ENCODE measurements around the gene PITX1. TPM values are rescaled to one million over a fixed set of nuclear protein-coding genes. Genes with fewer than 3 reads are reported as not detected.

PITX1 gene
- total and polyA plus RNA-seq, 2 of the 13 experiments (the other 11 are each of a cell fraction or from before 2014, with no cell fraction given) = 11.7 to 20.2 TPM

DNA sequence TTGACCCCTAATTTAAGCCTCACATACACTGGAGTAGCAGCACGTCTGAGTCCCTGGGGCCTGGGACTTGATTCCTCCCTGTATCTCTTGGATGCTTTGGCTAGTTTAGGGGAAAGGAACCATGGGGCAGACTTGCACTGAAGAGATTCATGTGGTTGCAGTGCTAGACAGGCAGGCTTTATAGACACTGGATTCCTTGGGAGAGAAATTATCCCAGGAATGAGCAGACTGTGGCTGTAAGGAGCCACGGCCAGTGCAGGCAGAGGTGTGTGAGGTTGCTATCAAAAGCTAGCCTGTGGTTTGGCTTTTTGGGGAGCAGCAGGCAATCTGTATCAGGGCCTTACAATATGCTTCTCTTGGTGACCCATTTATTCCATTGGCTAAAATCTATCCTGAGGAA, 20.5 kb upstream of the PITX1 start:
- Histone ChIP-seq H3K4me2 (ENCODE audit: low read depth, low read length) (peak overlapping the region; percentile 64), H3K4me1 (ENCODE audit: insufficient read depth, low read length) (peaks cover 18% of the 10 kb centered on the region), H3K27ac (ENCODE audit: extremely low read length, insufficient read depth, low read length) (no peak overlapping the region), H3K79me2 (ENCODE audit: insufficient read depth, low read length) (no peaks in the 10 kb centered on the region), H4K20me1 (ENCODE audit: insufficient read depth, low read length) (no peaks in the 10 kb centered on the region), H2AFZ (ENCODE audit: low read length) (no peak overlapping the region), H3K4me3 (replicated peaks in 1 of 3; ENCODE audit: insufficient read depth in 1 of 3, low read depth in 2 of 3, low read length in 3 of 3) (no peak overlapping the region), H3K9me3 (ENCODE audit: low read length) (no peaks in the 10 kb centered on the region), H3K9ac (ENCODE audit: insufficient read depth, low read depth, low read length) (no peak overlapping the region), H3K36me3 (replicated peaks in 1 of 2; ENCODE audit: control insufficient read depth in 1 of 2, insufficient read depth in 2 of 2, low read length in 2 of 2) (no peaks in the 10 kb centered on the region), H3K27me3 (ENCODE audit: control insufficient read depth in 1 of 2, insufficient read depth in 2 of 2, low read length in 2 of 2) (no peaks in the 10 kb centered on the region)
- no peak for DNase-seq (ENCODE audit: low spot score)
- FAIRE-seq = no peak
- BruUV-seq (replicated peaks) = no TSS peak
- in situ Hi-C loops (cut with HindIII; ENCODE audit: extremely low pct_ligation_motif_present, low pct_unique_long_range_greater_than_20kb) = no loop called here
- WGBS (ENCODE audit: low lambda C conversion rate) = 88% methylated on average over 2 of the region's 2 CpGs
- intact Hi-C loops (cut with micrococcal nuclease; ENCODE audit: unreplicated experiment) = no loop called here
- ChIA-PET POLR2A (interaction anchor here (3.0 kb wide), 1 partner anchor 20 kb away, joined by 8 read pairs; no protein-coding TSS in a partner anchor), CTCF (ENCODE audit: low intra/inter-chr PET ratio, low total read pairs) (no interaction called here)
- no peak for ATAC-seq
- TF ChIP-seq BCL6 (CRISPR knock-in tag; IDR thresholded peaks at IDR 0.05) = no peak
- TF ChIP-seq, protein P1, sequence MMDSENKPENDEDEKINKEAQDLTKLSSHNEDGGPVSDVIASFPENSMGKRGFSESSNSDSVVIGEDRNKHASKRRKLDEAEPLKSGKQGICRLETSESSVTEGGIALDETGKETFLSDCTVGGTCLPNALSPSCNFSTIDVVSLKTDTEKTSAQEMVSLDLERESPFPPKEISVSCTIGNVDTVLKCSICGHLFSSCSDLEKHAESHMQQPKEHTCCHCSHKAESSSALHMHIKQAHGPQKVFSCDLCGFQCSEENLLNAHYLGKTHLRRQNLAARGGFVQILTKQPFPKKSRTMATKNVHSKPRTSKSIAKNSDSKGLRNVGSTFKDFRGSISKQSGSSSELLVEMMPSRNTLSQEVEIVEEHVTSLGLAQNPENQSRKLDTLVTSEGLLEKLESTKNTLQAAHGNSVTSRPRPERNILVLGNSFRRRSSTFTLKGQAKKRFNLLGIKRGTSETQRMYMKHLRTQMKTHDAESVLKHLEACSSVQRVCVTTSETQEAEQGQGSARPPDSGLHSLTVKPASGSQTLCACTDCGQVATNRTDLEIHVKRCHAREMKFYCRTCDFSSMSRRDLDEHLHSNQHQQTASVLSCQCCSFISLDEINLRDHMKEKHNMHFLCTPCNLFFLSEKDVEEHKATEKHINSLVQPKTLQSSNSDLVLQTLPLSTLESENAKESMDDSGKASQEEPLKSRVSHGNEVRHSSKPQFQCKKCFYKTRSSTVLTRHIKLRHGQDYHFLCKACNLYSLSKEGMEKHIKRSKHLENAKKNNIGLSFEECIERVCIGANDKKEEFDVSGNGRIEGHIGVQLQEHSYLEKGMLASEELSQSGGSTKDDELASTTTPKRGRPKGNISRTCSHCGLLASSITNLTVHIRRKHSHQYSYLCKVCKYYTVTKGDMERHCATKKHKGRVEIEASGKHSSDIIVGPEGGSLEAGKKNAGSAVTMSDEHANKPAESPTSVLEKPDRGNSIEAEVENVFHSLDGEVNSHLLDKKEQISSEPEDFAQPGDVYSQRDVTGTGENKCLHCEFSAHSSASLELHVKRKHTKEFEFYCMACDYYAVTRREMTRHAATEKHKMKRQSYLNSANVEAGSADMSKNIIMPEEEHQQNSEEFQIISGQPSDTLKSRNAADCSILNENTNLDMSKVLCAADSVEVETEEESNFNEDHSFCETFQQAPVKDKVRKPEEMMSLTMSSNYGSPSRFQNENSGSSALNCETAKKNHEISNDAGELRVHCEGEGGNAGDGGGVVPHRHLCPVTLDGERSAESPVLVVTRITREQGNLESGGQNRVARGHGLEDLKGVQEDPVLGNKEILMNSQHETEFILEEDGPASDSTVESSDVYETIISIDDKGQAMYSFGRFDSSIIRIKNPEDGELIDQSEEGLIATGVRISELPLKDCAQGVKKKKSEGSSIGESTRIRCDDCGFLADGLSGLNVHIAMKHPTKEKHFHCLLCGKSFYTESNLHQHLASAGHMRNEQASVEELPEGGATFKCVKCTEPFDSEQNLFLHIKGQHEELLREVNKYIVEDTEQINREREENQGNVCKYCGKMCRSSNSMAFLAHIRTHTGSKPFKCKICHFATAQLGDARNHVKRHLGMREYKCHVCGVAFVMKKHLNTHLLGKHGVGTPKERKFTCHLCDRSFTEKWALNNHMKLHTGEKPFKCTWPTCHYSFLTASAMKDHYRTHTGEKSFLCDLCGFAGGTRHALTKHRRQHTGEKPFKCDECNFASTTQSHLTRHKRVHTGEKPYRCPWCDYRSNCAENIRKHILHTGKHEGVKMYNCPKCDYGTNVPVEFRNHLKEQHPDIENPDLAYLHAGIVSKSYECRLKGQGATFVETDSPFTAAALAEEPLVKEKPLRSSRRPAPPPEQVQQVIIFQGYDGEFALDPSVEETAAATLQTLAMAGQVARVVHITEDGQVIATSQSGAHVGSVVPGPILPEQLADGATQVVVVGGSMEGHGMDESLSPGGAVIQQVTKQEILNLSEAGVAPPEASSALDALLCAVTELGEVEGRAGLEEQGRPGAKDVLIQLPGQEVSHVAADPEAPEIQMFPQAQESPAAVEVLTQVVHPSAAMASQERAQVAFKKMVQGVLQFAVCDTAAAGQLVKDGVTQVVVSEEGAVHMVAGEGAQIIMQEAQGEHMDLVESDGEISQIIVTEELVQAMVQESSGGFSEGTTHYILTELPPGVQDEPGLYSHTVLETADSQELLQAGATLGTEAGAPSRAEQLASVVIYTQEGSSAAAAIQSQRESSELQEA (CRISPR knock-in tag; IDR thresholded peaks at IDR 0.05; ENCODE audit: not compliant biosample characterization) = no peak
- TF ChIP-seq, protein P2, sequence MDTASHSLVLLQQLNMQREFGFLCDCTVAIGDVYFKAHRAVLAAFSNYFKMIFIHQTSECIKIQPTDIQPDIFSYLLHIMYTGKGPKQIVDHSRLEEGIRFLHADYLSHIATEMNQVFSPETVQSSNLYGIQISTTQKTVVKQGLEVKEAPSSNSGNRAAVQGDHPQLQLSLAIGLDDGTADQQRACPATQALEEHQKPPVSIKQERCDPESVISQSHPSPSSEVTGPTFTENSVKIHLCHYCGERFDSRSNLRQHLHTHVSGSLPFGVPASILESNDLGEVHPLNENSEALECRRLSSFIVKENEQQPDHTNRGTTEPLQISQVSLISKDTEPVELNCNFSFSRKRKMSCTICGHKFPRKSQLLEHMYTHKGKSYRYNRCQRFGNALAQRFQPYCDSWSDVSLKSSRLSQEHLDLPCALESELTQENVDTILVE (CRISPR knock-in tag; IDR thresholded peaks at IDR 0.05) = no peak
- TF ChIP-seq ZNF569 (CRISPR knock-in tag; IDR thresholded peaks at IDR 0.05; ENCODE audit: borderline replicate concordance) = no peak
- TF ChIP-seq ZFP41 (CRISPR knock-in tag; IDR thresholded peaks at IDR 0.05; ENCODE audit: borderline replicate concordance) = no peak
- no peak for TF ChIP-seq MED1 (CRISPR knock-in tag; IDR thresholded peaks at IDR 0.05)
- no peak for TF ChIP-seq ZNF576 (CRISPR knock-in tag; IDR thresholded peaks at IDR 0.05)
- no peak for TF ChIP-seq ZNF614 (CRISPR knock-in tag; IDR thresholded peaks at IDR 0.05; ENCODE audit: borderline replicate concordance)
- TF ChIP-seq FOXO1 (CRISPR knock-in tag; IDR thresholded peaks at IDR 0.05) = no peak
- TF ChIP-seq E2F5 (CRISPR knock-in tag; conservative IDR thresholded peaks at IDR 0.05) = no peak
- TF ChIP-seq, protein P3, sequence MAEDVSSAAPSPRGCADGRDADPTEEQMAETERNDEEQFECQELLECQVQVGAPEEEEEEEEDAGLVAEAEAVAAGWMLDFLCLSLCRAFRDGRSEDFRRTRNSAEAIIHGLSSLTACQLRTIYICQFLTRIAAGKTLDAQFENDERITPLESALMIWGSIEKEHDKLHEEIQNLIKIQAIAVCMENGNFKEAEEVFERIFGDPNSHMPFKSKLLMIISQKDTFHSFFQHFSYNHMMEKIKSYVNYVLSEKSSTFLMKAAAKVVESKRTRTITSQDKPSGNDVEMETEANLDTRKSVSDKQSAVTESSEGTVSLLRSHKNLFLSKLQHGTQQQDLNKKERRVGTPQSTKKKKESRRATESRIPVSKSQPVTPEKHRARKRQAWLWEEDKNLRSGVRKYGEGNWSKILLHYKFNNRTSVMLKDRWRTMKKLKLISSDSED (CRISPR knock-in tag; IDR thresholded peaks at IDR 0.05) = no peak
- no peak for TF ChIP-seq ZNF678 (CRISPR knock-in tag; IDR thresholded peaks at IDR 0.05)
- TF ChIP-seq PTBP1 (IDR thresholded peaks at IDR 0.05; ENCODE audit: low read depth, low read length, poor library complexity, severe bottlenecking) = no peak
